NCI-H2171 (cell line): ENCODE measurements around the gene GLOD4.
A peak's percentile ranks its signal among the peaks of the same experiment; 100 is the strongest.

ENCODE experiments used
- DNase-seq: peaks from one replicate; lab custom pipeline; 2025; lab: John Stamatoyannopoulos, UW

GLOD4 gene

GRCh38 chr17:740240-741017 lies 41.7 kb downstream of the GLOD4 start:
- DNase-seq = no peak

- no peak for DNase-seq
Measured at GRCh38 chr17:737561-738113, 44.4 kb downstream of the GLOD4 start.

- DNase-seq = no peak
Measured at GRCh38 chr17:733743-734142, 48.3 kb downstream of the GLOD4 start.

- DNase-seq = peak; percentile 20
Measured at GRCh38 chr17:732902-733720, 49.0 kb downstream of the GLOD4 start.

- DNase-seq = peak; percentile 52
Measured at GRCh38 chr17:732067-732901, 49.8 kb downstream of the GLOD4 start, which contains the start of gene TLCD3A. Gene TLCD3A (plus strand): TSS chr17:732596. CDS start chr17:732648, 52 bp downstream.

- DNase-seq = no peak
Measured at GRCh38 chr17:731644-732066, 50.4 kb downstream of the GLOD4 start.

GRCh38 chr17:728911-729310 lies 53.2 kb downstream of the GLOD4 start:
- no peak for DNase-seq

GRCh38 chr17:726271-726919 lies 55.7 kb downstream of the GLOD4 start:
- no peak for DNase-seq

- DNase-seq = no peak
Measured at GRCh38 chr17:725746-726145, 56.3 kb downstream of the GLOD4 start.

GRCh38 chr17:725084-725483 lies 57.0 kb downstream of the GLOD4 start:
- no peak for DNase-seq

GRCh38 chr17:721540-721937 lies 60.5 kb downstream of the GLOD4 start:
- DNase-seq = no peak

GRCh38 chr17:720706-721539 lies 61.2 kb downstream of the GLOD4 start:
- DNase-seq = no peak

GRCh38 chr17:718075-718474 lies 64.0 kb downstream of the GLOD4 start:
- no peak for DNase-seq
